Liver (tissue), 9 donors: ENCODE data around the gene DIPK1B. TPM values are rescaled to one million over a fixed set of nuclear protein-coding genes. Genes with fewer than 3 reads are reported as not detected.

ENCODE experiments used
- DNase-seq: peaks from one replicate; pipeline ENCODE4 v3.0.0-alpha.2; 2017; ENCODE audit warnings: low spot score
- H3K27ac ChIP-seq, 2 donors: one replicate each; pipeline ENCODE4 v1.7.0; 2013; ENCODE audit warnings: inconsistent platforms in 2 of 2, low read length in 2 of 2, control low read depth in 1 of 2, low read depth in 1 of 2, mild to moderate bottlenecking in 1 of 2
- H3K27me3 ChIP-seq, 4 donors: one replicate each; pipeline versions ENCODE4 v1.6.1 to v1.7.0; 2013; ENCODE audit warnings: low read length in 3 of 4, inconsistent platforms in 1 of 4, mild to moderate bottlenecking in 1 of 4, moderate library complexity in 1 of 4; ENCODE audit not compliant: control insufficient read depth in 4 of 4, insufficient read depth in 4 of 4
- H3K36me3 ChIP-seq, 4 donors: one replicate each; pipeline versions ENCODE4 v1.6.1 to v1.7.0; 2013; ENCODE audit warnings: low read length in 3 of 4, mild to moderate bottlenecking in 3 of 4, low read depth in 1 of 4, moderate library complexity in 1 of 4; ENCODE audit not compliant: control insufficient read depth in 4 of 4, insufficient read depth in 3 of 4
- H3K4me1 ChIP-seq, 4 donors: one replicate each; pipeline versions ENCODE4 v1.6.1 to v1.7.0; 2013; ENCODE audit warnings: low read length in 3 of 4, mild to moderate bottlenecking in 3 of 4, moderate library complexity in 1 of 4; ENCODE audit not compliant: control insufficient read depth in 4 of 4, insufficient read depth in 4 of 4
- H3K4me3 ChIP-seq, 3 donors: one replicate each; pipeline versions ENCODE4 v1.6.1 to v1.7.0; 2013; ENCODE audit warnings: low read length in 3 of 3, control low read depth in 1 of 3, low read depth in 1 of 3, mild to moderate bottlenecking in 1 of 3
- H3K9ac ChIP-seq, 2 donors: one replicate each; pipeline ENCODE4 v1.7.0; 2013; ENCODE audit warnings: low read length in 2 of 2, mild to moderate bottlenecking in 2 of 2, moderate library complexity in 2 of 2, control low read depth in 1 of 2, low read depth in 1 of 2
- H3K9me3 ChIP-seq, 4 donors: one replicate each; pipeline versions ENCODE4 v1.6.1 to v1.7.0; 2013; ENCODE audit warnings: low read length in 3 of 4; ENCODE audit not compliant: control insufficient read depth in 4 of 4
- EGR1 ChIP-seq, 2 donors: IDR thresholded peaks; 2 replicates each; pipeline ENCODE4 v1.6.1; 2016 to 2018; ENCODE audit warnings: antibody characterized with exemption in 2 of 2, low read depth in 2 of 2
- FOXA2 ChIP-seq: IDR thresholded peaks from 2 replicates; pipeline ENCODE4 v1.6.1; 2016; ENCODE audit warnings: antibody characterized with exemption
- GABPA ChIP-seq, 2 donors: IDR thresholded peaks in 1 of 2; conservative IDR thresholded peaks in 1 of 2; 2 replicates each; pipeline ENCODE4 v1.6.1; 2016; ENCODE audit warnings: antibody characterized with exemption in 2 of 2, mild to moderate bottlenecking in 1 of 2, moderate library complexity in 1 of 2
- HNF4A ChIP-seq, 2 donors: conservative IDR thresholded peaks; 2 replicates each; pipeline ENCODE4 v1.6.1; 2016; ENCODE audit warnings: antibody characterized with exemption in 2 of 2, mild to moderate bottlenecking in 2 of 2
- HNF4G ChIP-seq: IDR thresholded peaks from 2 replicates; pipeline ENCODE4 v1.6.1; 2016; ENCODE audit warnings: antibody characterized with exemption
- JUND ChIP-seq, 2 donors: IDR thresholded peaks; 2 replicates each; pipeline ENCODE4 v1.6.1; 2016; ENCODE audit warnings: antibody characterized with exemption in 2 of 2
- MAX ChIP-seq: IDR thresholded peaks from 2 replicates; pipeline ENCODE4 v1.6.1; 2016; ENCODE audit warnings: antibody characterized with exemption
- NR2F2 ChIP-seq: IDR thresholded peaks from 2 replicates; pipeline ENCODE4 v1.6.1; 2016; ENCODE audit warnings: antibody characterized with exemption
- RAD21 ChIP-seq, 2 donors: IDR thresholded peaks; 2 replicates each; pipeline ENCODE4 v1.6.1; 2016; ENCODE audit warnings: antibody characterized with exemption in 2 of 2, mild to moderate bottlenecking in 2 of 2
- REST ChIP-seq: IDR thresholded peaks from 2 replicates; pipeline ENCODE4 v1.6.1; 2016; ENCODE audit warnings: antibody characterized with exemption, mild to moderate bottlenecking
- RXRA ChIP-seq, 2 donors: IDR thresholded peaks; 2 replicates each; pipeline ENCODE4 v1.6.1; 2017 to 2018; ENCODE audit warnings: antibody characterized with exemption in 2 of 2, mild to moderate bottlenecking in 1 of 2
- SP1 ChIP-seq: IDR thresholded peaks from 2 replicates; pipeline ENCODE4 v1.6.1; 2018; ENCODE audit warnings: antibody characterized with exemption, mild to moderate bottlenecking
- TAF1 ChIP-seq: conservative IDR thresholded peaks from 2 replicates; pipeline ENCODE4 v1.6.1; 2016; ENCODE audit warnings: antibody characterized with exemption, mild to moderate bottlenecking
- YY1 ChIP-seq: IDR thresholded peaks from 2 replicates; pipeline ENCODE4 v1.6.1; 2016; ENCODE audit warnings: antibody characterized with exemption, mild to moderate bottlenecking
- WGBS: extraction: QIAGEN DNeasy Blood & Tissue Kit; methylation state at CpG from one replicate; pipeline ENCODE4 v1.1.7; 2013; 5-methylcytosine and 5-hydroxymethylcytosine counted together
- polyA plus RNA-seq, 2 donors: library from polyadenylated mRNA; stranded (reverse) in 1 of 2; unstranded in 1 of 2; fragments of 200-250 nt in 1 of 2; fragments of >200 nt in 1 of 2; fragmentation: Nextera tagmentation in 1 of 2; extraction: Ambion mirVana in 1 of 2; gene quantifications; one replicate each; pipeline versions ENCODE4 v1.2.1 to v1.2.3, GENCODE V29; 2013 to 2015
- total RNA-seq, 2 donors: library from RNA; depleted of rRNA; stranded (reverse); fragments of >200 nt; gene quantifications; one replicate each; pipeline ENCODE4 v1.2.3, GENCODE V29; 2014
- TF ChIP-seq, protein P1 (sequence below): IDR thresholded peaks from 2 replicates; pipeline ENCODE4 v1.6.1; 2016; ENCODE audit warnings: antibody characterized with exemption
- TF ChIP-seq, protein P2 (sequence below): IDR thresholded peaks from 2 replicates; pipeline ENCODE4 v1.6.1; 2016; ENCODE audit warnings: antibody characterized with exemption
- donor health status: healthy.
- donor health status: healthy.
- donor health status: healthy.
- donor health status: healthy.
- donor health status: healthy.

Gene DIPK1B
- total and polyA plus RNA-seq, 4 donors: 2.3 to 19.7 (median 5.2) TPM

- no peak overlapping the region for H3K27ac ChIP-seq
- H3K27me3 ChIP-seq: no peaks in the 10 kb centered on the region
- H3K4me3 ChIP-seq: no peak overlapping the region
- no peak overlapping the region for H3K9ac ChIP-seq
- TF ChIP-seq SP1 (no peak), YY1 (no peak), HNF4A (conservative IDR thresholded peaks at IDR 0.05) (no peak), RXRA (IDR thresholded peaks at IDR 0.05) (no peak), TAF1 (no peak)
- H3K9me3 ChIP-seq: no peaks in the 10 kb centered on the region
- peaks cover 15 to 33% (median 23%) of the 10 kb centered on the region in 4 donors for H3K36me3 ChIP-seq
- H3K4me1 ChIP-seq: peaks cover 0 to 58% (median 31%) of the 10 kb centered on the region in 4 donors
- 92% methylated on average over 32 of the region's 32 CpGs for WGBS
- no peak for DNase-seq
These were observed 11.1 kb downstream of the DIPK1B start for GRCh38 chr9:136723362-136723976.

DNA sequence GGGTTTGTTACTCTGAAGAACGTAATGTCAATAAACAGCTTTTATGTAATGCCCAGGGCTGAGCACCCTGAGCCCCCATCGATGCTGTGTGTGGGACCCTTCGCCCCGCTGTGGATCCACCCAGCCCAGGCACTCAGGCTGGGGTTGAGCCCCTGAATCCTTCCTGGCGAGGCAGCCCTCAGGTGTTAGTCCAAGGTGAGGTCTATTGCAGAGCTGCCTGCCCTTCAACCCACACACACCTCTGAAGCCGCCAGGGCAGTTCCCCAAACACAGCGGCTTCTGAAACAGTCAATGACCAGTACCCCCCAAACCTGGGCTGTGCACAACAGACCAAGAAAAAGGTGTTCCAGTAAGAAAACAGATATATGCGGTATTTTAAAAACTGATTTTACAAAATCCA lies 11.6 kb downstream of the DIPK1B start:
- no peak for DNase-seq
- no peak overlapping the region for H3K9ac ChIP-seq

GRCh38 chr9:136724772-136725171 lies 12.4 kb downstream of the DIPK1B start:
- H3K4me1 ChIP-seq: peaks cover 0 to 57% (median 37%) of the 10 kb centered on the region in 4 donors
- H3K4me3 ChIP-seq: no peak overlapping the region
- no peak overlapping the region for H3K9ac ChIP-seq
- TF ChIP-seq YY1: no peak
- H3K27me3 ChIP-seq: no peaks in the 10 kb centered on the region
- no peak for DNase-seq
- WGBS: 80% methylated on average over 7 of the region's 7 CpGs
- H3K9me3 ChIP-seq: no peaks in the 10 kb centered on the region
- peaks cover 15 to 33% (median 23%) of the 10 kb centered on the region in 4 donors for H3K36me3 ChIP-seq
- H3K27ac ChIP-seq: no peak overlapping the region

More for the DNA sequence above, 11.6 kb downstream of the DIPK1B start:
- TF ChIP-seq, protein P1, sequence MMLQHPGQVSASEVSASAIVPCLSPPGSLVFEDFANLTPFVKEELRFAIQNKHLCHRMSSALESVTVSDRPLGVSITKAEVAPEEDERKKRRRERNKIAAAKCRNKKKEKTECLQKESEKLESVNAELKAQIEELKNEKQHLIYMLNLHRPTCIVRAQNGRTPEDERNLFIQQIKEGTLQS: no peak
- no peak for TF ChIP-seq SP1
- H3K27me3 ChIP-seq: no peaks in the 10 kb centered on the region
- H3K36me3 ChIP-seq: peaks cover 15 to 33% (median 23%) of the 10 kb centered on the region in 4 donors
- H3K4me3 ChIP-seq: no peak overlapping the region
- no peak overlapping the region for H3K27ac ChIP-seq
- H3K4me1 ChIP-seq: peaks cover 0 to 60% (median 33%) of the 10 kb centered on the region in 4 donors
- WGBS: 95% methylated on average over 8 of the region's 8 CpGs
- no peaks in the 10 kb centered on the region for H3K9me3 ChIP-seq

- Histone ChIP-seq H3K36me3 (peaks cover 15 to 33% (median 23%) of the 10 kb centered on the region in 4 donors), H3K4me3 (no peak overlapping the region), H3K27ac (no peak overlapping the region), H3K4me1 (peaks cover 0 to 54% (median 36%) of the 10 kb centered on the region in 4 donors), H3K9ac (peak overlapping the region in 1 of 2 donors; percentile 3), H3K9me3 (no peaks in the 10 kb centered on the region), H3K27me3 (no peaks in the 10 kb centered on the region)
- DNase-seq: no peak
- 81% methylated on average over 10 of the region's 10 CpGs for WGBS
- TF ChIP-seq YY1 (no peak), JUND (IDR thresholded peaks at IDR 0.05) (no peak), RXRA (IDR thresholded peaks at IDR 0.05) (no peak), GABPA (IDR thresholded peaks at IDR 0.05 in 1 of 2, conservative IDR thresholded peaks at IDR 0.05 in 1 of 2) (no peak), REST (no peak), NR2F2 (no peak), MAX (no peak), TAF1 (no peak), RAD21 (IDR thresholded peaks at IDR 0.05) (no peak), EGR1 (IDR thresholded peaks at IDR 0.05; ENCODE audit: low read depth in 2 of 2) (no peak), SP1 (no peak), HNF4G (no peak), FOXA2 (no peak)
- TF ChIP-seq, protein P2, sequence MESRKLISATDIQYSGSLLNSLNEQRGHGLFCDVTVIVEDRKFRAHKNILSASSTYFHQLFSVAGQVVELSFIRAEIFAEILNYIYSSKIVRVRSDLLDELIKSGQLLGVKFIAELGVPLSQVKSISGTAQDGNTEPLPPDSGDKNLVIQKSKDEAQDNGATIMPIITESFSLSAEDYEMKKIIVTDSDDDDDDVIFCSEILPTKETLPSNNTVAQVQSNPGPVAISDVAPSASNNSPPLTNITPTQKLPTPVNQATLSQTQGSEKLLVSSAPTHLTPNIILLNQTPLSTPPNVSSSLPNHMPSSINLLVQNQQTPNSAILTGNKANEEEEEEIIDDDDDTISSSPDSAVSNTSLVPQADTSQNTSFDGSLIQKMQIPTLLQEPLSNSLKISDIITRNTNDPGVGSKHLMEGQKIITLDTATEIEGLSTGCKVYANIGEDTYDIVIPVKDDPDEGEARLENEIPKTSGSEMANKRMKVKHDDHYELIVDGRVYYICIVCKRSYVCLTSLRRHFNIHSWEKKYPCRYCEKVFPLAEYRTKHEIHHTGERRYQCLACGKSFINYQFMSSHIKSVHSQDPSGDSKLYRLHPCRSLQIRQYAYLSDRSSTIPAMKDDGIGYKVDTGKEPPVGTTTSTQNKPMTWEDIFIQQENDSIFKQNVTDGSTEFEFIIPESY: no peak
- TF ChIP-seq, protein P1: no peak
These were observed 13.2 kb downstream of the DIPK1B start for GRCh38 chr9:136725612-136726011.
